H9 (cell line): ENCODE results near the gene PXDN. TPM values are rescaled to one million over a fixed set of nuclear protein-coding genes. Genes with fewer than 3 reads are reported as not detected.

ENCODE experiments used
- DNase-seq: peaks from one replicate; pipeline ENCODE4 v3.0.0-alpha.2; 2017
- H2AFZ ChIP-seq: one replicate; pipeline ENCODE4 v1.6.1; 2013; ENCODE audit warnings: mild to moderate bottlenecking, low read length, control low read depth, moderate library complexity
- H2AK5ac ChIP-seq: 2 replicates; pipeline ENCODE4 v1.6.1; 2013; ENCODE audit warnings: low read length, control low read depth, mixed read lengths; ENCODE audit not compliant: insufficient read length
- H2BK120ac ChIP-seq: one replicate; pipeline ENCODE4 v1.6.1; 2013; ENCODE audit warnings: low read depth, mild to moderate bottlenecking, low read length, control low read depth, inconsistent platforms; ENCODE audit not compliant: poor library complexity, severe bottlenecking
- H2BK12ac ChIP-seq: 2 replicates; pipeline ENCODE4 v1.6.1; 2013; ENCODE audit warnings: low read length, control low read depth, mixed read lengths, low read depth; ENCODE audit not compliant: insufficient read length
- H2BK15ac ChIP-seq: 2 replicates; pipeline ENCODE4 v1.6.1; 2013; ENCODE audit warnings: low read depth, low read length, control low read depth
- H2BK20ac ChIP-seq: one replicate; pipeline ENCODE4 v1.6.1; 2013; ENCODE audit warnings: low read depth, mild to moderate bottlenecking, low read length, control low read depth, inconsistent platforms; ENCODE audit not compliant: poor library complexity, severe bottlenecking
- H2BK5ac ChIP-seq: 2 replicates; pipeline ENCODE4 v1.6.1; 2013; ENCODE audit warnings: low read length, control low read depth, mixed read lengths; ENCODE audit not compliant: insufficient read length
- H3K14ac ChIP-seq: 2 replicates; pipeline ENCODE4 v1.6.1; 2013; ENCODE audit warnings: low read length, control low read depth; ENCODE audit not compliant: insufficient read depth
- H3K18ac ChIP-seq: 2 replicates; pipeline ENCODE4 v1.6.1; 2013; ENCODE audit warnings: low read depth, mild to moderate bottlenecking, mixed read lengths, low read length, control low read depth; ENCODE audit not compliant: insufficient read length
- H3K23ac ChIP-seq: 2 replicates; pipeline ENCODE4 v1.6.1; 2013; ENCODE audit warnings: low read length, control low read depth, mixed read lengths, low read depth; ENCODE audit not compliant: insufficient read length
- H3K23me2 ChIP-seq: 2 replicates; pipeline ENCODE4 v1.6.1; 2013; ENCODE audit warnings: low read depth, mild to moderate bottlenecking, mixed read lengths, low read length, control low read depth; ENCODE audit not compliant: insufficient read length, poor library complexity, severe bottlenecking
- H3K27ac ChIP-seq: 2 replicates; pipeline ENCODE4 v1.5.1; 2013; ENCODE audit warnings: low read length, control low read depth, mixed read lengths, low read depth; ENCODE audit not compliant: insufficient read length
- H3K27me3 ChIP-seq: 2 replicates; pipeline ENCODE4 v1.6.1; 2013; ENCODE audit warnings: low read length, control low read depth, inconsistent platforms; ENCODE audit not compliant: insufficient read depth
- H3K4ac ChIP-seq: 2 replicates; pipeline ENCODE4 v1.6.1; 2013; ENCODE audit warnings: low read depth, mild to moderate bottlenecking, control low read depth, inconsistent platforms, low read length, moderate library complexity
- H3K4me1 ChIP-seq: 2 replicates; pipeline ENCODE4 v1.6.1; 2013; ENCODE audit warnings: low read length, control low read depth, inconsistent platforms; ENCODE audit not compliant: insufficient read depth
- H3K4me2 ChIP-seq: 2 replicates; pipeline ENCODE4 v1.6.1; 2013; ENCODE audit warnings: low read length, control low read depth, mixed read lengths; ENCODE audit not compliant: insufficient read length, insufficient read depth
- H3K56ac ChIP-seq: 2 replicates; pipeline ENCODE4 v1.6.1; 2013; ENCODE audit warnings: low read depth, mild to moderate bottlenecking, mixed read lengths, low read length, control low read depth; ENCODE audit not compliant: insufficient read length
- H3K79me1 ChIP-seq: 2 replicates; pipeline ENCODE4 v1.6.1; 2013; ENCODE audit warnings: low read depth, mild to moderate bottlenecking, moderate library complexity, low read length, control low read depth, inconsistent platforms; ENCODE audit not compliant: insufficient read depth, poor library complexity, severe bottlenecking
- H3K79me2 ChIP-seq: 2 replicates; pipeline ENCODE4 v1.6.1; 2013; ENCODE audit warnings: low read length, control low read depth, inconsistent platforms; ENCODE audit not compliant: insufficient read depth
- H3K9ac ChIP-seq: 2 replicates; pipeline ENCODE4 v1.6.1; 2013; ENCODE audit warnings: low read length, control low read depth, mixed read lengths; ENCODE audit not compliant: insufficient read length; ENCODE audit errors: extremely low read depth
- H3K9me3 ChIP-seq: one replicate; pipeline ENCODE4 v1.6.1; 2013; ENCODE audit warnings: low read depth, low read length, inconsistent platforms; ENCODE audit not compliant: control insufficient read depth
- H3T11ph ChIP-seq: one replicate; pipeline ENCODE4 v1.6.1; 2013; ENCODE audit warnings: mild to moderate bottlenecking, low read length, control low read depth, inconsistent platforms
- H4K20me1 ChIP-seq: one replicate; pipeline ENCODE4 v1.6.1; 2013; ENCODE audit not compliant: control insufficient read depth, insufficient read length, insufficient read depth
- H4K5ac ChIP-seq: 2 replicates; pipeline ENCODE4 v1.6.1; 2013; ENCODE audit warnings: low read depth, mild to moderate bottlenecking, mixed read lengths, low read length, control low read depth; ENCODE audit not compliant: insufficient read length
- H4K8ac ChIP-seq: replicated peaks from 2 replicates; pipeline ENCODE4 v1.6.1; 2013; ENCODE audit warnings: low read length, control low read depth, mixed read lengths, low read depth; ENCODE audit not compliant: insufficient read length
- H4K91ac ChIP-seq: 2 replicates; pipeline ENCODE4 v1.6.1; 2013; ENCODE audit warnings: low read depth, mild to moderate bottlenecking, moderate library complexity, mixed read lengths, low read length, control low read depth; ENCODE audit not compliant: insufficient read length
- H3K27ac Mint-ChIP-seq, 3 experiments: 2 replicates in 2 of 3; 3 replicates in 1 of 3; pipeline ENCODE4 v1.8.0; 2020 to 2021; ENCODE audit warnings: mixed read lengths in 3 of 3, mild to moderate bottlenecking in 1 of 3, moderate library complexity in 1 of 3
- H3K27me3 Mint-ChIP-seq: 2 replicates; pipeline ENCODE4 v1.8.0; 2021; ENCODE audit warnings: low read depth, mild to moderate bottlenecking, moderate library complexity, mixed read lengths
- H3K36me3 Mint-ChIP-seq, 3 experiments: 2 replicates in 2 of 3; 3 replicates in 1 of 3; pipeline ENCODE4 v1.8.0; 2020 to 2021; ENCODE audit warnings: low read depth in 3 of 3, mixed read lengths in 3 of 3; ENCODE audit not compliant: insufficient read depth in 1 of 3
- H3K4me1 Mint-ChIP-seq, 2 experiments: 2 replicates each; pipeline ENCODE4 v1.8.0; 2020; ENCODE audit warnings: mixed read lengths in 2 of 2
- H3K4me3 Mint-ChIP-seq, 2 experiments: 2 replicates in 1 of 2; 3 replicates in 1 of 2; pipeline ENCODE4 v1.8.0; 2020 to 2021; ENCODE audit warnings: mild to moderate bottlenecking in 2 of 2, mixed read lengths in 2 of 2, moderate library complexity in 1 of 2
- H3K9me3 Mint-ChIP-seq, 2 experiments: 2 replicates in 1 of 2; 3 replicates in 1 of 2; pipeline ENCODE4 v1.8.0; 2020; ENCODE audit warnings: mild to moderate bottlenecking in 2 of 2, mixed read lengths in 2 of 2, moderate library complexity in 1 of 2
- CTCF ChIP-seq: fragments of 200-600 bp; sonication (generic); conservative IDR thresholded peaks from 3 replicates; pipeline ENCODE4 v1.8.0; 2021; ENCODE audit warnings: antibody characterized with exemption, mild to moderate bottlenecking
- WGBS: extraction: QIAGEN DNeasy Blood & Tissue Kit; methylation state at CpG from one replicate; pipeline ENCODE4 v1.1.7; 2013; ENCODE audit warnings: missing lambda C conversion rate, low lambda C conversion rate, mixed read lengths; ENCODE audit not compliant: insufficient read length; ENCODE audit errors: extremely low coverage; 5-methylcytosine and 5-hydroxymethylcytosine counted together
- total RNA-seq: library from RNA; stranded (reverse); gene quantifications from 2 replicates; pipeline ENCODE4 v1.2.1, GENCODE V29; 2021

PXDN gene
- total RNA-seq, 1 experiment from 2014 or later: 146 TPM

- Histone ChIP-seq H3K9me3 (no peaks in the 10 kb centered on the region), H3K23ac (no peak overlapping the region), H4K8ac (no peak overlapping the region), H3K9ac (no peak overlapping the region), H2BK15ac (no peak overlapping the region), H3K4me2 (no peak overlapping the region), H3K27me3 (no peaks in the 10 kb centered on the region), H3K56ac (no peak overlapping the region), H3K23me2 (no peaks in the 10 kb centered on the region), H2AK5ac (no peak overlapping the region), H2BK5ac (no peak overlapping the region), H3T11ph (no peak overlapping the region), H2BK120ac (no peak overlapping the region), H2BK12ac (no peak overlapping the region), H3K4ac (no peak overlapping the region), H3K79me1 (no peaks in the 10 kb centered on the region), H3K79me2 (no peaks in the 10 kb centered on the region), H4K91ac (no peak overlapping the region), H4K20me1 (no peaks in the 10 kb centered on the region), H4K5ac (no peak overlapping the region), H3K4me1 (peaks cover 9% of the 10 kb centered on the region; the same call in 1 of the 2 replicates), H2BK20ac (no peak overlapping the region), H3K18ac (no peak overlapping the region), H3K27ac (no peak overlapping the region), H3K14ac (no peak overlapping the region), H2AFZ (no peak overlapping the region)
- Mint-ChIP-seq H3K4me3 (no peak overlapping the region), H3K36me3 (peaks cover 32 to 35% (median 32%) of the 10 kb centered on the region in 3 experiments), H3K4me1 (peaks cover 48 to 53% of the 10 kb centered on the region in 2 experiments), H3K27ac (peak overlapping the region in 1 of 3 experiments; percentile 73; a peak in 1 of 7 replicates), H3K27me3 (no peaks in the 10 kb centered on the region; the same call in 1 of the 2 replicates), H3K9me3 (peaks cover 3 to 6% of the 10 kb centered on the region in 2 experiments; a peak in 3 of 5 replicates)
- WGBS: no CpG with 5 or more reads among the region's 10 CpGs
- no peak for DNase-seq
- no peak for TF ChIP-seq CTCF
These were observed 124.8 kb downstream of the PXDN start for GRCh38 chr2:1619556-1619955.
